Astrocyte (in vitro differentiated cells and primary cell): ENCODE data around the gene VEGFD. TPM values are rescaled to one million over a fixed set of nuclear protein-coding genes. Genes with fewer than 3 reads are reported as not detected.

ENCODE experiments used
- DNase-seq: peaks from one replicate; pipeline ENCODE4 v3.0.0-alpha.2; 2010; ENCODE audit warnings: low read depth
- FAIRE-seq: peaks from 2 replicates; lab custom pipeline; 2011; peaks lifted over from hg19 to GRCh38; lab: Jason Lieb, UNC
- H2AFZ ChIP-seq: 2 replicates; pipeline ENCODE4 v1.6.0; 2012; ENCODE audit warnings: low read depth, low read length, inconsistent platforms
- H3K27ac ChIP-seq: 2 replicates; pipeline ENCODE4 v1.5.1; 2011; ENCODE audit warnings: low read depth, low read length, inconsistent platforms
- H3K27me3 ChIP-seq: 2 replicates; pipeline ENCODE4 v1.6.0; 2011; ENCODE audit warnings: low read length, inconsistent platforms; ENCODE audit not compliant: insufficient read depth
- H3K36me3 ChIP-seq: 2 replicates; pipeline ENCODE4 v1.5.1; 2011; ENCODE audit warnings: low read length, inconsistent platforms; ENCODE audit not compliant: insufficient read depth
- H3K4me1 ChIP-seq: 2 replicates; pipeline ENCODE4 v1.5.1; 2011; ENCODE audit warnings: low read length, inconsistent platforms; ENCODE audit not compliant: insufficient read depth
- H3K4me2 ChIP-seq: 2 replicates; pipeline ENCODE4 v1.6.0; 2012; ENCODE audit warnings: low read length, inconsistent platforms
- H3K4me3 ChIP-seq: 2 replicates; pipeline ENCODE4 v1.5.1; 2011; ENCODE audit warnings: low read depth, mild to moderate bottlenecking, low read length, inconsistent platforms; ENCODE audit not compliant: insufficient read depth
- H3K79me2 ChIP-seq: 2 replicates; pipeline ENCODE4 v1.6.0; 2012; ENCODE audit warnings: mild to moderate bottlenecking, low read length, inconsistent platforms; ENCODE audit not compliant: insufficient read depth
- H3K9ac ChIP-seq: 2 replicates; pipeline ENCODE4 v1.6.0; 2012; ENCODE audit warnings: mild to moderate bottlenecking, low read length, inconsistent platforms
- H3K9me3 ChIP-seq: 2 replicates; pipeline ENCODE4 v1.5.1; 2012; ENCODE audit warnings: low read depth, mild to moderate bottlenecking, low read length, inconsistent platforms; ENCODE audit not compliant: insufficient read depth
- H4K20me1 ChIP-seq: 2 replicates; pipeline ENCODE4 v1.6.0; 2012; ENCODE audit warnings: low read length, inconsistent platforms; ENCODE audit not compliant: insufficient read depth
- H3K27ac Mint-ChIP-seq: one replicate; pipeline ENCODE4 v1.8.0; 2021; ENCODE audit warnings: mild to moderate bottlenecking, mixed read lengths; ENCODE audit not compliant: unreplicated experiment
- H3K27me3 Mint-ChIP-seq: one replicate; pipeline ENCODE4 v1.8.0; 2021; ENCODE audit warnings: low read depth, mixed read lengths; ENCODE audit not compliant: unreplicated experiment
- H3K36me3 Mint-ChIP-seq: one replicate; pipeline ENCODE4 v1.8.0; 2021; ENCODE audit warnings: low read depth, mixed read lengths; ENCODE audit not compliant: unreplicated experiment
- H3K4me1 Mint-ChIP-seq: one replicate; pipeline ENCODE4 v1.8.0; 2021; ENCODE audit warnings: low read depth, mixed read lengths; ENCODE audit not compliant: unreplicated experiment
- H3K4me3 Mint-ChIP-seq: one replicate; pipeline ENCODE4 v1.8.0; 2021; ENCODE audit warnings: mild to moderate bottlenecking, moderate library complexity, mixed read lengths; ENCODE audit not compliant: unreplicated experiment
- H3K9me3 Mint-ChIP-seq: one replicate; pipeline ENCODE4 v1.8.0; 2021; ENCODE audit warnings: mild to moderate bottlenecking, mixed read lengths; ENCODE audit not compliant: unreplicated experiment
- CTCF ChIP-seq: IDR thresholded peaks from 2 replicates; pipeline ENCODE4 v1.5.1; 2011; ENCODE audit warnings: low read depth, mild to moderate bottlenecking, inconsistent platforms, low read length, moderate library complexity; ENCODE audit not compliant: insufficient read depth
- EZH2 ChIP-seq: IDR thresholded peaks from 2 replicates; pipeline ENCODE4 v1.6.1; 2012; ENCODE audit warnings: mild to moderate bottlenecking, low read length, inconsistent platforms; ENCODE audit not compliant: insufficient read depth
- total RNA-seq: library from RNA; stranded (reverse); gene quantifications from 2 replicates; pipeline ENCODE4 v1.2.1, GENCODE V29; 2021

The VEGFD gene
- total RNA-seq, 1 donor from 2014 or later: not detected

GRCh38 chrX:15398874-15399273 is 14.7 kb upstream of the VEGFD start:
- Mint-ChIP-seq H3K27me3 (no peaks in the 10 kb centered on the region), H3K27ac (no peak overlapping the region), H3K9me3 (no peaks in the 10 kb centered on the region), H3K4me3 (no peak overlapping the region), H3K4me1 (no peaks in the 10 kb centered on the region), H3K36me3 (no peaks in the 10 kb centered on the region)
- Histone ChIP-seq H3K9me3 (no peaks in the 10 kb centered on the region), H3K4me3 (no peak overlapping the region), H2AFZ (no peak overlapping the region), H3K9ac (no peak overlapping the region), H3K36me3 (no peaks in the 10 kb centered on the region), H4K20me1 (no peaks in the 10 kb centered on the region), H3K79me2 (no peaks in the 10 kb centered on the region), H3K27ac (no peak overlapping the region), H3K4me1 (no peaks in the 10 kb centered on the region), H3K27me3 (no peaks in the 10 kb centered on the region), H3K4me2 (no peak overlapping the region)
- no peak for TF ChIP-seq CTCF
- TF ChIP-seq EZH2: no peak
- DNase-seq (no peak), FAIRE-seq (no peak)

- no peak overlapping the region for H3K27ac Mint-ChIP-seq
- no peak for FAIRE-seq
- no peak overlapping the region for H3K4me3 Mint-ChIP-seq
Observed at GRCh38 chrX:15395789-15396188, 11.6 kb upstream of the VEGFD start.

More at GRCh38 chrX:15395789-15396188, 11.6 kb upstream of the VEGFD start:
- Histone ChIP-seq H2AFZ (no peak overlapping the region), H3K9me3 (no peaks in the 10 kb centered on the region), H3K4me2 (no peak overlapping the region), H3K9ac (no peak overlapping the region), H3K36me3 (no peaks in the 10 kb centered on the region), H3K4me1 (no peaks in the 10 kb centered on the region), H3K79me2 (no peaks in the 10 kb centered on the region), H4K20me1 (no peaks in the 10 kb centered on the region), H3K27me3 (no peaks in the 10 kb centered on the region), H3K27ac (no peak overlapping the region), H3K4me3 (no peak overlapping the region)
- Mint-ChIP-seq H3K36me3 (no peaks in the 10 kb centered on the region), H3K27me3 (no peaks in the 10 kb centered on the region), H3K4me1 (no peaks in the 10 kb centered on the region), H3K9me3 (no peaks in the 10 kb centered on the region)
- no peak for DNase-seq
- TF ChIP-seq EZH2 (no peak), CTCF (no peak)
